GM21526 (cell line): ENCODE data around the gene SOX21.

Source experiments
- ATAC-seq: cut with Tn5 transposase; IDR thresholded peaks from one replicate; pipeline ENCODE4 v1.9.1; 2021; ENCODE audit warnings: moderate library complexity; ENCODE audit not compliant: unreplicated experiment, low FRiP score

SOX21 gene

GRCh38 chr13:94709001-94709834 is 3.1 kb downstream of the SOX21 start:
- ATAC-seq, result no peak

DNA sequence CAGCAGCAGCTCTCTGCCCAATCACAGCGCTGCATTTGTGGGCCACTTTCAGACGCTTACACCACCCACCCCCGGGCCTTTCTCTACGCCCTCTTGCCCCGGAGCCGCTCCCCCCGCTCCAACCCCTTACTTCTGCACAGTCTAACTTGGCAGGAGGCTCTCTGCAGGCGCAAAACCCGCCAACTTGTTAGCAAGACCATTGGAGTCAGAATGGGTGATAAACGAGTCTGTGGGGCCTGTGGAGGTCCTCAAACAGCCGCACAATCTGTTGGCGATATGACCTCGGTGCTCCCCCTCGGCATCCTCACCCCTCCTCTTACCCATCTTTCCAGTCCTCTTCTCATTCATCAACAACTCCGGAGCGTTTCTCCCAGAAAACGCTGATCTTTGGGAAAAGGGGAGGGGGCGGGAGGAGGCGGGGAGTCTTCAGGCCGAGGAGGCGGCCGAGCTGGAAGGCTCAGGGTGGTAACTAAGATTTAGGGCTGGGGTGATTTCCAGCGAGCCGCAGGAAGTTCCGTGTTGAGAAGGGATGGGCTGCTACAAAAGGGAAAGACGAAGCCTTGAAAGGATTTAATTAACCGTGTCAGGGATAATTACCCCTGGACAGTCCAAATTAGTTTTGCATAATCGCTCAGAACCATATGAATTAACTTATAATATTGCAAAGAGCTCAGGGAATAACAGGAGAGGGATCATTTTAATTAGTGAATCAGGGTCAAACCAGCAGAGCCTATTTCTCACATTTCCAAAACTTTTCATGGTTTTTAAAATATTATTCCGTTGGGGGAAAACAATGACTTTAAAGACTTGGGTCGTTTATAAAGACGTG is 4.1 kb downstream of the SOX21 start:
- no peak for ATAC-seq

- ATAC-seq, result no peak
These were observed 4.8 kb downstream of the SOX21 start for GRCh38 chr13:94707400-94708021.

DNA sequence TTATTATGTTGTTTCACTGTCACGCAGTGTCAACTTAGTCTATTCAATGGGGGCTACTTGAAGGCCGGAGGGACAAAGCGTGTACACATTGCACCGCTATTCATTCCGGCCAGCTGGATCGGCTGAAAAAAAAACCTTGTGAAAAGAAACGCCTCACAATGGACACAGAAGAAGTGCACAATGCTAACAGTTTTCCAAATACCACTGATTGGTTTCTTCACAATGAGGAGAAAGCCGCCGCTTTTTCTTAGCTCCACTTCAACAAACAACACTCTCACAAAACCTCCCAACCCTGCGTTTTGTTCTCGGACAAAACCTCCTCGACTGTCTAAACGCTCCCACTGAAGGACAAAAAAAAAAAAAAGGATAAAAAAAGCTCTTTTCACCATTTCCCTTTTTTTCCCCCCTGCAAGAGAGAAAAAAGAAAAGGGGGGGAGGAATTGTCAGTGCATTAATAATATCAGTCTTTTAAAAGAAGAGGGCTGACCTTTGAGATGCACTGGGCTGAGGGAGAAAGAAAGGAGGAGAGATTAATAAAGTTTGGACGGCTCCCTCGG is 5.4 kb downstream of the SOX21 start:
- ATAC-seq, result no peak

GRCh38 chr13:94706101-94706842 is 6.1 kb downstream of the SOX21 start:
- ATAC-seq, result no peak

DNA sequence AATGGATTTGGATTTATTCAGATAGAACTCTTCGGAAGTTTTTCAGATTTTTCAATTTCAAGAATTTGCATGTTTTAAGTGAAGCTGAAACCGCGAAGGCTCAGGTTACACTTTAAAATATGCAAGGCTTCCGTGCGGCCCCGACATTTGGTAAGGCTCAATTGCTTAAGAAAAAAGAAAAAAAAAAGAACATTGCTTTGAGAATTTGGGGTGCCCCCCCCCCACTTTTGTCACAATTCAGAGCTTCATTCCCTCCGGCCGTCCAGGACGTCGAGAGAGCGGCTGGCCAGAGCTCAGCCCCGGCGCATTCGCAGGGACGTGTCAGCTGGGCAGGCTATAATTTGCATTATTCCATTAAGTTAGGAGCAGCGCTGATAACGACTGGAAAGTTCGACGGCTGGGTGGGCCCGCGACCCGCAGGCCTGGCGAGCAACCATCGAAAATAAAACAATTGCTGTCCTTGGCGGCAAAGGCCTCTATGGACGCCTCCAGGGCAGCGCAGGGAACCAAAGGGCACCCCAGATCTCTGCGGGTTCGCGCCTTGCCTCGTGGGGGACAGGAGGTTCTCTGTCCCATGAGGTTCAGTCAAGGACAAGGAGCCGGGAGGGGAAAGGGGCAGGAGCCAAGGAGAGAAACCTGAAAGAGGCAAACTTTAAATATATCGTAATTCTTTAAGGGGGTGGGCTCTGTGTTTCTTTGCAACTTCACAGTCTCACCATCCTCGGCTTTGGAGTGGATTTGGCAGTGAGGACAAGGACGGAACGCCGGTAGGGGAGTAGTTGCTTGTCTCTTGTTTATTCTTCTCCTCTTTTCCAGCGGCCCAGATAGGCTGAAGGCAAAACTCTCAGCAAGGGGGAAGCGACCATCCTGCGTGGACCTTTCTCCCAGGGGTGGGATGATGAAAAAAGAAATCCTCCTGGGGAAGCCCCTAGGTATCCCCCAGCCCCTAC is 7.0 kb downstream of the SOX21 start:
- no peak for ATAC-seq

- no peak for ATAC-seq
These were observed 7.8 kb downstream of the SOX21 start for GRCh38 chr13:94704377-94705080.

- ATAC-seq, result no peak
These were observed 8.5 kb downstream of the SOX21 start for GRCh38 chr13:94703721-94704314.

DNA sequence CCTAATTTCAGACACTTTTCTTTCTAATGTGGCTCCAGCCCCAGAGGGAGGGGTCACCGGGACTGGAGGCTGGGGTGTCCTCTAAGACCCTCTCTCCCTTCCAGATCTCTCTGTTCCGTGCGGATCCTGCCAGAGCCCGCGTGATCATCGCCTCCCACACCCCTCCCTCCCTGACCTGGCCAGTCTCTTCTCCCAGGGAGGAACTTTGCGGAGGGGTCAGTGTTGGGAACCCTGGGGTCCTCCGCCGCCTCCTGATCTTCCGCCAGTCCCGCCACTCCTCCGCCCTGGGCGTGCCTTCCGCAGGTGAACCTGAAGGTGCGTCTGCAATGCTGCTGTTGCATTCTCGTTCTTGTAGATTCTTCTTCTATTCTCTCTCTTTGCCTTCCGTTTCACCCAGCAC is 9.1 kb downstream of the SOX21 start:
- no peak for ATAC-seq

- no peak for ATAC-seq
These were observed 9.9 kb downstream of the SOX21 start for GRCh38 chr13:94702181-94703041.

GRCh38 chr13:94701313-94702180 is 10.8 kb downstream of the SOX21 start:
- ATAC-seq, result no peak

- ATAC-seq, result no peak
These were observed 11.8 kb downstream of the SOX21 start for GRCh38 chr13:94700536-94700935.

GRCh38 chr13:94700051-94700535 is 12.3 kb downstream of the SOX21 start:
- no peak for ATAC-seq

DNA sequence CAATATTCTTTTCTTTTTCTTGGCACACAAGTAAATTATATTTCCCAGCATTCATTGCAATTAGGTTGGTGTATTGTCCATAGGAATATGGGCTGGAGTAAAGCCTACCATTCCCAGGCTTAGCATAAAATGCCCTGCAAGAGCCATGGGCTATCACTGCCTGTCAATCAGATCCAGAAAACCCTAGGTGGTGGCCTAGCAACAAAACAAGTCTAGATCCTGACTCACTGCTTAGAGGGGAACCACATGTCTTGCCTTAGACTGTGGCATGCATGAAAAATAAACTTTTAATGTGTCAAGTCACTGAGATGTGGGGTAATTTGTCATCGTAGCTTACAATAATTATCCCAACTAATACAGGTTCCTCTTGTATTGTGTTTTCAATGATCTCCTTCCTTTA is 16.2 kb downstream of the SOX21 start:
- ATAC-seq, result no peak

GRCh38 chr13:94692030-94692429 is 20.3 kb downstream of the SOX21 start:
- no peak for ATAC-seq

GRCh38 chr13:94683409-94683808 is 28.9 kb downstream of the SOX21 start:
- ATAC-seq, result no peak
